GM12878 (cell line): ENCODE results near the gene NOD2. TPM values are rescaled to one million over a fixed set of nuclear protein-coding genes. Genes with fewer than 3 reads are reported as not detected.

Experiments used
- CBX3 ChIP-seq: fragments of 200-600 bp; sonication (generic); IDR thresholded peaks from 2 replicates; pipeline ENCODE4 v1.6.1; 2016; ENCODE audit warnings: low read depth, borderline replicate concordance
- CHD1 ChIP-seq: IDR thresholded peaks from 2 replicates; pipeline ENCODE4 v1.6.1; 2012; ENCODE audit warnings: low read depth, low read length, improper control_type of control experiment
- EP300 ChIP-seq, 2 experiments: fragments of 150-350 bp in 1 of 2; IDR thresholded peaks; 2 replicates each; pipeline ENCODE4 v1.6.1; 2011 to 2012; ENCODE audit warnings: low read depth in 2 of 2, low read length in 2 of 2, borderline replicate concordance in 1 of 2, improper control_type of control experiment in 1 of 2, inconsistent platforms in 1 of 2; ENCODE audit not compliant: control insufficient read depth in 1 of 2
- HDAC2 ChIP-seq: fragments of 200-600 bp; sonication (generic); IDR thresholded peaks from 2 replicates; pipeline ENCODE4 v1.6.1; 2017
- JUND ChIP-seq: IDR thresholded peaks from 2 replicates; pipeline ENCODE4 v1.6.1; 2012; ENCODE audit warnings: low read depth, mild to moderate bottlenecking, low read length, improper control_type of control experiment, moderate library complexity
- MEF2B ChIP-seq: fragments of 450-650 bp; IDR thresholded peaks from 2 replicates; pipeline ENCODE4 v1.6.1; 2018; ENCODE audit warnings: mild to moderate bottlenecking, moderate library complexity; ENCODE audit not compliant: partially characterized antibody, poor library complexity, severe bottlenecking
- MYC ChIP-seq: IDR thresholded peaks from 2 replicates; pipeline ENCODE4 v1.6.1; 2011; ENCODE audit warnings: mild to moderate bottlenecking, low read length, moderate library complexity, inconsistent platforms; ENCODE audit not compliant: insufficient read depth, insufficient replicate concordance, insufficient read length, severe bottlenecking
- PML ChIP-seq: IDR thresholded peaks from 2 replicates; pipeline ENCODE4 v1.6.1; 2012; ENCODE audit warnings: low read length, inconsistent platforms
- polyA plus RNA-seq, 11 experiments: library from polyadenylated mRNA; depleted of rRNA in 4 of 11; unstranded in 6 of 11; stranded (reverse) in 5 of 11; fragments of >200 nt; fragmentation: Nextera tagmentation in 4 of 11; fragmentation: Illumina TruSeq in 1 of 11; extraction: Ambion mirVana in 4 of 11; extraction: Trizol in 1 of 11; gene quantifications; 1 replicate in 1 of 11; 2 replicates in 10 of 11; pipeline versions ENCODE4 v1.2.1 to v1.2.3, GENCODE V29; 2011 to 2016; ENCODE audit warnings: inconsistent platforms in 2 of 11, missing spikeins in 2 of 11, low read depth in 1 of 11
- total RNA-seq, 4 experiments: library from RNA; depleted of rRNA in 3 of 4; stranded (reverse); fragments of >200 nt in 3 of 4; fragmentation: Illumina TruSeq in 1 of 4; extraction: Trizol in 1 of 4; gene quantifications; 2 replicates each; pipeline versions ENCODE4 v1.2.1 to v1.2.3, GENCODE V29; 2013 to 2021
- TF ChIP-seq, protein P1 (sequence below): fragments of 450-650 bp; IDR thresholded peaks from 2 replicates; pipeline ENCODE4 v1.6.1; 2017; ENCODE audit warnings: mild to moderate bottlenecking, moderate library complexity
- TF ChIP-seq, protein P2 (sequence below): fragments of 450-650 bp; IDR thresholded peaks from 2 replicates; pipeline ENCODE4 v1.6.1; 2014; ENCODE audit warnings: mild to moderate bottlenecking
- TF ChIP-seq, protein P3 (sequence below): IDR thresholded peaks from 2 replicates; pipeline ENCODE4 v1.6.1; 2011; ENCODE audit warnings: low read depth, mild to moderate bottlenecking, low read length, moderate library complexity, borderline replicate concordance; ENCODE audit errors: extremely low read depth
- TF ChIP-seq, protein P4 (sequence below): fragments of 450-650 bp; IDR thresholded peaks from 2 replicates; pipeline ENCODE4 v1.6.1; 2016; ENCODE audit warnings: mild to moderate bottlenecking
- TF ChIP-seq, protein P5 (sequence below): fragments of 450-650 bp; formaldehyde crosslinking; IDR thresholded peaks from 2 replicates; pipeline ENCODE4 v1.4.0; 2022; ENCODE audit warnings: mild to moderate bottlenecking, moderate library complexity
- TF ChIP-seq, protein P6 (sequence below): IDR thresholded peaks from 2 replicates; pipeline ENCODE4 v1.6.1; 2011; ENCODE audit warnings: borderline replicate concordance, low read depth, mild to moderate bottlenecking, moderate library complexity, low read length; ENCODE audit not compliant: insufficient read depth, poor library complexity, severe bottlenecking

The NOD2 gene
- total and polyA plus RNA-seq, 10 of the 15 experiments (the other 5 are each of a cell fraction or from before 2014, with no cell fraction given) = 1.0 to 18.6 (median 6.7) TPM

DNA sequence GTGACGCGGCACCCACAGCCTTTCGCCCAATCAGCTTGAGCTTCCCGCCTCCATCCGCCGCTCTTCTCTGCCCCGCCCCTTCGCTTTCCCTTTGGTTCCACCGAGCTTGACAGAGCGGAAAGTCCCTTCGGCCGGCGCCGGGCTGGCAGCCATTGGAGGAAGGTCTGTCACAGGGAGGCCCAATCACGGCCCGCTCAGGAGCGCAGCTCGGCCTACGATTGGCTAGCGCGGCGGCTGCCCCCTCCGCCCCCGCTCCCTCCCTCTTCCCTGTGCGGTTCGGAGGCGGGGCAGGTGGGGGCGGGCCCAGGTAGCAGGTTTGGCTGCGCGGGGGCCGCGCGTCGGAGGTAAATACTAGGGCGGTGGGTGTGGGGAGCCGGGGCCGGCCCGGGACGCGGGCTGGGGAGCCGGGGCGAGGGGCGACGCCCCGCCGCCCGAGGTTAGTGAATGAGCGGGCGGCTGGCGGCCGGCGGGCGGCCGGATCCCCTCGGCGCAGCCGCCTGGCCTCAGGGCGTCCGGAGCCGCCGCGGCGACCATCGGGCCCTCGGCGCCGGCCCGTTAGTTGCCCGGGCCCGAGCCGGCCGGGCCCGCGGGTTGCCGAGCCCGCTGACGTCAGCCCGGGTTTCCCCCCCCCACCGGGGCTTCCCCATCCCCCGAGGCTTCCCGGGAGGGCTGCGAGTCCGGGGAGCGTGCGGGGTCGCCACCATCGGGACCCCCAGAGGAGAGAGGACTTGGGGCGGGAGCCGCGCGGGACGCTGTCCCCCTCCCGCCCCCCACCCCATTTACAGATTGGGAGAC is 48.6 kb downstream of the NOD2 start, which contains the start of gene CYLD (continued):
- TF ChIP-seq MYC (peak; percentile 46), JUND (no peak), CBX3 (no peak), HDAC2 (no peak), CHD1 (no peak), EP300 (IDR thresholded peaks at IDR 0.05; ENCODE audit: borderline replicate concordance in 1 of 2, control insufficient read depth in 1 of 2, low read depth in 2 of 2, low read length in 2 of 2) (no peak), MEF2B (no peak), PML (no peak)
- TF ChIP-seq, protein P1, sequence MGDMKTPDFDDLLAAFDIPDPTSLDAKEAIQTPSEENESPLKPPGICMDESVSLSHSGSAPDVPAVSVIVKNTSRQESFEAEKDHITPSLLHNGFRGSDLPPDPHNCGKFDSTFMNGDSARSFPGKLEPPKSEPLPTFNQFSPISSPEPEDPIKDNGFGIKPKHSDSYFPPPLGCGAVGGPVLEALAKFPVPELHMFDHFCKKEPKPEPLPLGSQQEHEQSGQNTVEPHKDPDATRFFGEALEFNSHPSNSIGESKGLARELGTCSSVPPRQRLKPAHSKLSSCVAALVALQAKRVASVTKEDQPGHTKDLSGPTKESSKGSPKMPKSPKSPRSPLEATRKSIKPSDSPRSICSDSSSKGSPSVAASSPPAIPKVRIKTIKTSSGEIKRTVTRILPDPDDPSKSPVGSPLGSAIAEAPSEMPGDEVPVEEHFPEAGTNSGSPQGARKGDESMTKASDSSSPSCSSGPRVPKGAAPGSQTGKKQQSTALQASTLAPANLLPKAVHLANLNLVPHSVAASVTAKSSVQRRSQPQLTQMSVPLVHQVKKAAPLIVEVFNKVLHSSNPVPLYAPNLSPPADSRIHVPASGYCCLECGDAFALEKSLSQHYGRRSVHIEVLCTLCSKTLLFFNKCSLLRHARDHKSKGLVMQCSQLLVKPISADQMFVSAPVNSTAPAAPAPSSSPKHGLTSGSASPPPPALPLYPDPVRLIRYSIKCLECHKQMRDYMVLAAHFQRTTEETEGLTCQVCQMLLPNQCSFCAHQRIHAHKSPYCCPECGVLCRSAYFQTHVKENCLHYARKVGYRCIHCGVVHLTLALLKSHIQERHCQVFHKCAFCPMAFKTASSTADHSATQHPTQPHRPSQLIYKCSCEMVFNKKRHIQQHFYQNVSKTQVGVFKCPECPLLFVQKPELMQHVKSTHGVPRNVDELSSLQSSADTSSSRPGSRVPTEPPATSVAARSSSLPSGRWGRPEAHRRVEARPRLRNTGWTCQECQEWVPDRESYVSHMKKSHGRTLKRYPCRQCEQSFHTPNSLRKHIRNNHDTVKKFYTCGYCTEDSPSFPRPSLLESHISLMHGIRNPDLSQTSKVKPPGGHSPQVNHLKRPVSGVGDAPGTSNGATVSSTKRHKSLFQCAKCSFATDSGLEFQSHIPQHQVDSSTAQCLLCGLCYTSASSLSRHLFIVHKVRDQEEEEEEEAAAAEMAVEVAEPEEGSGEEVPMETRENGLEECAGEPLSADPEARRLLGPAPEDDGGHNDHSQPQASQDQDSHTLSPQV = peak; percentile 99
- TF ChIP-seq, protein P2, sequence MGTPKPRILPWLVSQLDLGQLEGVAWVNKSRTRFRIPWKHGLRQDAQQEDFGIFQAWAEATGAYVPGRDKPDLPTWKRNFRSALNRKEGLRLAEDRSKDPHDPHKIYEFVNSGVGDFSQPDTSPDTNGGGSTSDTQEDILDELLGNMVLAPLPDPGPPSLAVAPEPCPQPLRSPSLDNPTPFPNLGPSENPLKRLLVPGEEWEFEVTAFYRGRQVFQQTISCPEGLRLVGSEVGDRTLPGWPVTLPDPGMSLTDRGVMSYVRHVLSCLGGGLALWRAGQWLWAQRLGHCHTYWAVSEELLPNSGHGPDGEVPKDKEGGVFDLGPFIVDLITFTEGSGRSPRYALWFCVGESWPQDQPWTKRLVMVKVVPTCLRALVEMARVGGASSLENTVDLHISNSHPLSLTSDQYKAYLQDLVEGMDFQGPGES = peak; percentile 88
- TF ChIP-seq, protein P3, sequence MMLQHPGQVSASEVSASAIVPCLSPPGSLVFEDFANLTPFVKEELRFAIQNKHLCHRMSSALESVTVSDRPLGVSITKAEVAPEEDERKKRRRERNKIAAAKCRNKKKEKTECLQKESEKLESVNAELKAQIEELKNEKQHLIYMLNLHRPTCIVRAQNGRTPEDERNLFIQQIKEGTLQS = no peak
- TF ChIP-seq, protein P4, sequence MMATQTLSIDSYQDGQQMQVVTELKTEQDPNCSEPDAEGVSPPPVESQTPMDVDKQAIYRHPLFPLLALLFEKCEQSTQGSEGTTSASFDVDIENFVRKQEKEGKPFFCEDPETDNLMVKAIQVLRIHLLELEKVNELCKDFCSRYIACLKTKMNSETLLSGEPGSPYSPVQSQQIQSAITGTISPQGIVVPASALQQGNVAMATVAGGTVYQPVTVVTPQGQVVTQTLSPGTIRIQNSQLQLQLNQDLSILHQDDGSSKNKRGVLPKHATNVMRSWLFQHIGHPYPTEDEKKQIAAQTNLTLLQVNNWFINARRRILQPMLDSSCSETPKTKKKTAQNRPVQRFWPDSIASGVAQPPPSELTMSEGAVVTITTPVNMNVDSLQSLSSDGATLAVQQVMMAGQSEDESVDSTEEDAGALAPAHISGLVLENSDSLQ = peak; percentile 92
- TF ChIP-seq, protein P5, sequence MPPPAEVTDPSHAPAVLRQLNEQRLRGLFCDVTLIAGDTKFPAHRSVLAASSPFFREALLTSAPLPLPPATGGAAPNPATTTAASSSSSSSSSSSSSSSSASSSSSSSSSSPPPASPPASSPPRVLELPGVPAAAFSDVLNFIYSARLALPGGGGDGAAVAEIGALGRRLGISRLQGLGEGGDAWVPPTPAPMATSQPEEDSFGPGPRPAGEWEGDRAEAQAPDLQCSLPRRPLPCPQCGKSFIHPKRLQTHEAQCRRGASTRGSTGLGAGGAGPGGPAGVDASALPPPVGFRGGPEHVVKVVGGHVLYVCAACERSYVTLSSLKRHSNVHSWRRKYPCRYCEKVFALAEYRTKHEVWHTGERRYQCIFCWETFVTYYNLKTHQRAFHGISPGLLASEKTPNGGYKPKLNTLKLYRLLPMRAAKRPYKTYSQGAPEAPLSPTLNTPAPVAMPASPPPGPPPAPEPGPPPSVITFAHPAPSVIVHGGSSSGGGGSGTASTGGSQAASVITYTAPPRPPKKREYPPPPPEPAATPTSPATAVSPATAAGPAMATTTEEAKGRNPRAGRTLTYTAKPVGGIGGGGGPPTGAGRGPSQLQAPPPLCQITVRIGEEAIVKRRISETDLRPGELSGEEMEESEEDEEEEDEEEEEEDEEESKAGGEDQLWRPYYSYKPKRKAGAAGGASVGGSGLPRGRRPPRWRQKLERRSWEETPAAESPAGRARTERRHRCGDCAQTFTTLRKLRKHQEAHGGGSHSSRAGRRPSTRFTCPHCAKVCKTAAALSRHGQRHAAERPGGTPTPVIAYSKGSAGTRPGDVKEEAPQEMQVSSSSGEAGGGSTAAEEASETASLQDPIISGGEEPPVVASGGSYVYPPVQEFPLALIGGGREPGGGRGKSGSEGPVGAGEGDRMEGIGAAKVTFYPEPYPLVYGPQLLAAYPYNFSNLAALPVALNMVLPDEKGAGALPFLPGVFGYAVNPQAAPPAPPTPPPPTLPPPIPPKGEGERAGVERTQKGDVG (CRISPR knock-in tag) = no peak
- TF ChIP-seq, protein P6, sequence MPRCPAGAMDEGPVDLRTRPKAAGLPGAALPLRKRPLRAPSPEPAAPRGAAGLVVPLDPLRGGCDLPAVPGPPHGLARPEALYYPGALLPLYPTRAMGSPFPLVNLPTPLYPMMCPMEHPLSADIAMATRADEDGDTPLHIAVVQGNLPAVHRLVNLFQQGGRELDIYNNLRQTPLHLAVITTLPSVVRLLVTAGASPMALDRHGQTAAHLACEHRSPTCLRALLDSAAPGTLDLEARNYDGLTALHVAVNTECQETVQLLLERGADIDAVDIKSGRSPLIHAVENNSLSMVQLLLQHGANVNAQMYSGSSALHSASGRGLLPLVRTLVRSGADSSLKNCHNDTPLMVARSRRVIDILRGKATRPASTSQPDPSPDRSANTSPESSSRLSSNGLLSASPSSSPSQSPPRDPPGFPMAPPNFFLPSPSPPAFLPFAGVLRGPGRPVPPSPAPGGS = no peak
